GM19193 (cell line): ENCODE results near the gene RUNX3.

Experiments
- POLR2A ChIP-seq: IDR thresholded peaks from 4 replicates; pipeline ENCODE4 v1.6.1; 2011; ENCODE audit not compliant: insufficient read depth, insufficient read length; ENCODE audit errors: extremely low read depth

The RUNX3 gene

DNA sequence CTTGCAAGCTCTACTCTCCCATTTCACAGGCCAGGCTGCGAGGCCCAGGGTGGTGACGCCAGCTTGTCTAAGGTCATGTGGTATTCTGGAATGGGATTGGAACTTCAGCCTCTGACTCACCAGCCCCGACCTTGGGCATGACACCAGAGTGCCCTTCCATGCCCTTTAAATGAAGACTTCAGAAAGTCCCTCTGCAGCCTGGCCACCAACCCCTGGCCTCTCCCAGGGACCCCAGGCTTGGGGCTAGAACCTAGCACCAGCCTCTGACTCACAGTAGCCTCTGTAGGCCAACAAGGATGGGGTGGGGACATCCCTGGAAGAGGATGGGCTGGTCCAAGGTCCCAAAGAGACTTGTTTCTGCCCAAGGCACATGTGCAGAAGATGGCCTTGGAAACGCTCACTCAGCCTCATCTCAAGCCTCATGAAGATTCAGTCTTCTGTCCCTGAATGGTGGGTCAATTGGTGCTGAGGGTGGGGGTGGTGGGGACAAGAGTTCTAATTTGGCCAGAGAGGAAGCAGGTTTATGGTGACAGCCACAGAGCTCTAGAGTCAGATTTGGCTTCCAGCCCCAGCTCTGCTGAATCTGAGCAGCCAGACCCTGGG, 36.1 kb upstream of the RUNX3 start:
- no peak for TF ChIP-seq POLR2A

DNA sequence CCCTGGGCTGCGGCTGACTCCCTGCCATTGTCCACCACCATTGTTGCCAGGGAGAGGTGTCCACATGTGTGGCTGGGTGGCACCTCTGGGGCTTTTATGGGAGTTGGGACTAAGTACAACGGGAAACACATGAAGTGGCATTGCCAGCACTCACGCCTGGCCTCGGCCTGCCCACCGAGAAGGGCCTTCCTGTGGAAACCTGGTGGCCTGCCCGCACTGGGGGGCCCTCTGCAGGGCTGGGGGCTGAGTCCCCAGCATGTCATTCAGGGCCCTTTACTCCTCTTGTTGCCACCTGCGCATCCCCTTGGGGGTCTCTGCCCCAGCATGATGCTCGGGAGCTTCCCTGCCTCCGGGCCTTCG, 35.5 kb upstream of the RUNX3 start:
- TF ChIP-seq POLR2A, result peak; percentile 2

DNA sequence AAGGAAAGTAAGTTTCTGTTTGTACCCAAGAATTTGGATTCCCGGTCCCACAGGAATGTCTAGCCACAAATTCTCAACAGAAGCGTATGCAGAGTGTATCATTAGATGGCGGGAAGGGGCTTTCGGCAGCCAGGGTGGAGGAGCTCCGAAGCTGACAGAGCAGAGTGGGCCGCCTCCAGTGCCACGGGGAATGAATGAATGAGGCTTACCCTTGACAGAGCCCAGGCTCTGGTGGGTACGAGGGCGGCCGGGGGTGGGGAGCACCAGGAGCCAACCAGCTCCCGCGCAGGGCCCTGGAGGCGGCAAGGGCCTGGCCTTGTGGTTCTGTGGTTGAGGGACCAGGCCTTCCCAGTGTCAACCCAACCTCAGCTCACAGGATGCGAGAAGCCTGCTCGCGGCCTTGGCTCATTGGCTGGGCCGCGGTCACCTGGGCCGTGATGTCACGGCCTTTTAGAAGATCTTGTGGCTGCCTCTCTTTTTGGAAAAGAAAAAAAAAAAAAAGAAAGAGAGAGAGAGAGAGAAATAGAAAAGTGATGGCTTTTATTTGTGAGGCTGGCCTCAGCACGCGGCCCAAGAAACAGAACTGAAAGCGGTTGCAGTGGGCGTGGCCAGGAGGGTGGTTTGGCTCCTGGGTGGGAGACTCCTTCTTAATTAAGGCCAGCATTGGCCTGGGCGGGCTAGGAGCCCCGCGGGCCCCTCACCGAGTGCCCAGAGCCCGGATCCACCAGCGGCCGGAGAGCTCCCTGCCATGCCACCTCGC, 34.9 kb upstream of the RUNX3 start:
- peak; percentile 85 for TF ChIP-seq POLR2A

DNA sequence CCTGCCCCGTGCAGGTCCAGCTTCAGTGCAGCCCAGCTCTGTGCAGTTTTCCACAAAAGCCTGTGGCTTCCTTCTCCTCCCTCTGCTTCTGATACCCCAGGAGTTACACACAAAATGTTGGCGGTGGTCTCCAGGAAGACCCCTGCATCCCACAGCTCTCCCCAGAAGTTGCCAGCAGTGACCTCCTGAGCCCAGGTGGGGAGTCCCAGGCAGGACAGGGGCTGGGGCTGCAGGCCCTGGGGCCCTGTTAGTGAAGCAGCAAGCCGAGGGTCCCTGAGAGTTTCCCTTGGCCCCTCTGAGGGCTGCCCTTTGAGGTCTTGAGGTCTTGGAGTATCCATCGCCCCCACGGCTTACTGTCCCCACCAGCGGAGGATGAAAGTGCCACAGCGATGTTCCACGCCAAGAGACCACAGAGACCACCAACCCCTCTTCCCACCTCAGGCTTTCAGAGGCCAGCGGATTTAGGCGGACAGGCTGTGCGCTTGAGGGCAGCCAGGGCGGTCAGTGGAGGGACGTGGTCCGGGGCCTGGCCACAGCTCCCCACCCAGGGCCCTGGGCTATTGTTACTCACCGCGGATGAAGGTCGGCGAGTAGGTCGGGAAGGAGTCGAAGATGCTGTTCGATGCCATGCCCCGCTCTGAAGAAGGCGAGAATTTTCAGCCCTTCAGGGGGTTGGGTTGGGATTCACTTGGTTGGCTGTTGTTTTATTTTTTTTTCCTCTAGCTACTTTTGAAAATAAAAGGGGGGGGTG, 34.0 kb upstream of the RUNX3 start:
- TF ChIP-seq POLR2A, result no peak

DNA sequence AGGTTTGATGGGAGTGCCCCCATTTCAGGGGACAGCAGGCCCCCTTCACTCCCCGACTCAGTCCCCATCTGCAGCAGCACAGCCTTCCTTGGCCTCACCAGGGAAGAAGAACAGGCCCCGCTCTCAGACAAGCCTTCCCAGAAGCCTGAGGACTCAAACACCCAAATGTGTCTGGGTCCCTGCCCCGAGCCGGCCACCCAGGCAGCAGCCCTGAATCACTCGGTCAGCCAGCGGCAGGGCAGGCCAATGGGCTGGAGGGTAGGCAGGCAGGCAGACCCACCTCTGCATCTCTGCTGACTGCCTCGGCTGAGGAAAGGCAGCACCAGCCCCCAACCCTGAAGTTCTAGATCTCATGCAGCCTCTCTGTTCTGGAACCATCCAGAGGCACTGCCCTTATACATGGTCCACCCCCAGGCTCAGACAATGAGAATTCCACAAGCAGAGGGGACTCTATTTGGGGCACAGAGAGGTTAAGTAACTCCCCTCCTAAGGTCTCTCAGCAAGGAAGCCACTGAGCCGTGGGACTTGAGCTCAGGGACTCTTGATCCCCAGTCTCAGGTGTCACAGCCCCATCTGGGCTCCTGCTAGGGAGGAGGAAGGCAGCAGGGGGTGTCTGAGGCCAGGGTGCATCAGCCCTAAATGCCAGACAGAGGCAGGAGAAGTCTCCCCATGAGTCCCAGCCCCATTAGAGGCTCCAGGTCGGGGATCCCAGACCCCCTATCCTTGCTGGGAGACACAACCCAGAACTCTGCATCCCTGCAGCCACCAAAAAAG, 33.2 kb upstream of the RUNX3 start:
- TF ChIP-seq POLR2A, result peak; percentile 53

DNA sequence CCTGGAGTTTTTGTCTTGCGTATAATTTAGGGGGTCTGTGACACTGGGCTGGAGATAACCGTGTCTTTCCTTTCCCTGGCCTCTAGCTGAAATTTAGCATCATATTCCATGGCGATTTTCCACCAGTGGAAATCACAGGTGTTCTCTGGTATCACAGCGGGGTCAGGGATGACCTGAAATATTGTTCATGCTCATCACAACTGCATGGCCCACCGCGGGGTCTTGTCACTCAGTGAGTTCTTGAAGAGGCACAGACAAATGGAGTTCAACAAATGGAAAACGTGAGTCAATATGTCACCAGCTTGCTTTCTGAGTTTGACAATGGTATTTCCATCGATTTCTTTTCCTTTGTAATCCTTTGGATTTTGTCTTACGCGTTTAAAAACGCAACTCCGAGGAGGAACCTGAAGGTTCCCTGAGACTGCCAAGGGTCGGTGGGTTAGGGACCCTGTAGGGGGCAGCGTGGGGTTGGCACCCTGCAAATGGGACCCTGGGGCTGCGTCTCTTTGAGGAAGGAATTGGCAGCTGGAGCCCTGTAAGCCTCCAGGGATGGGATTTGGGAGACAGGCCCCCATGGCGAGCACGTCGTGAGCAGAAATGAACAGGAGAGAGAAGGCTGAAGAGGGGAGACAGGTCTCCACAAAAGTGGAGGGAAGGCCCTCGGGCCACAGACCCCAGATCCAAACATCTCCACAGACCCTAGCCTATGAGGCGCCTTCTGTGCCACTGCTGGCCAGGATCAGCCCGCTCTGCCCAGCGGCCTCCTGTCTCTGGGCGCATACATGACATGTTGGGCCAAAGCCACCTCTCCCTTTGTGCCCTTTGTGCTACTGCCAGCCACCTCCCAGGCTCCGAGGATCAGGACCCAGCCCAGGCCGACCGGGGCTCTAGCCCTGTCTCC, 32.1 kb upstream of the RUNX3 start:
- no peak for TF ChIP-seq POLR2A

DNA sequence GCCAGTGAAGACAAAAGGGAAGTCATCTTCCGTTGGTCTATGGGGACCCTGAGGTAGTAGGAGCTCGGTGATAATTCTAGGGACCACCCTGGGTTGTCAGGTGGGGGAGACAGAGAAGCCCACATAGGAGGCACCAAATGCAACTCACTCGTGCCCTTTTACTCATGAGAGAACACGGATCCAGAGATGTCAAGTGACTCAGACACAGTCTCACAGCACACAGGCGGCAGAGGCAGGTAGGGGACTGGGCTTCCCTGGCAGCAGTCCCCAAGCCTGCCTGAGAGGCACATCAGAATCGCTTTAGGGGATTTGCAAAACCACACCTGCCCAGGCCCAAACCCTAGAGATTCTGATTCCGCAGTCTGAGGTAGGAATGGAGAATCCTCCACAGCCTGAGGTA, 31.3 kb upstream of the RUNX3 start:
- TF ChIP-seq POLR2A, result no peak

DNA sequence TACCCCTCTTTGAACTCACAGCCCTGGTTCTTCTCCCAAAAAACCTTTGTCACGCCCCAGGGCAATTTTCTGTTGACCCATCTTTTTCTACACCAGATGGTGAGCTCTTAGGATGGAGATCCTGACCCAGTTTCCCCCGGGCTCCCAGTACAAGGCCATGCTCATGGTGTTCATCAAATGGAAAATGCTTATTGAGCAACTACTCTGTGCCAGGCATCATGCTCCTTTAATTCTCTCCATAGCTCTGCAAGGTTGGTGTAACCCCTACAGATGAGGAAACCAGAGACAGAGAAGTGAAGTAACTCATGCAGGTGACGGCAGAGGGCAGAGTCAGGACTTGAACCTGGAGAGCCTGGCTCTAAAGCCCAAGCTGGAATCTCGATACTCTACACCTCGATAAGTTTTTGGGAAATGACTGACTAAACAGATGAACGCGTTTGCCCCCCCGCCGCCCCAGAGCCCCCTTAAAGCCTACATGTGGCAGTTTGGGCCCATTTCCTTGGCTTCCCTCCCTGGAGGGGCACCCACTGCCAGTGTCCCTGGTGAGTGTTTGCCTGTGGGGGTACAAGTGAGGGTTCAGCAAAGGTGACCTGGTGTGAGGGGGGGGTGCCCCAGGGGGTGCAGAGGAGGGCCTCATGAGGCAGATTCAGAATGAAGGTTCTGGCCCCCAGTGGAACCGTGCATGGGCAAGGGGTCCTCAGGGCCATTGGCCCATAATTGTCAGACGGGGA, 30.2 kb upstream of the RUNX3 start:
- TF ChIP-seq POLR2A, result no peak

DNA sequence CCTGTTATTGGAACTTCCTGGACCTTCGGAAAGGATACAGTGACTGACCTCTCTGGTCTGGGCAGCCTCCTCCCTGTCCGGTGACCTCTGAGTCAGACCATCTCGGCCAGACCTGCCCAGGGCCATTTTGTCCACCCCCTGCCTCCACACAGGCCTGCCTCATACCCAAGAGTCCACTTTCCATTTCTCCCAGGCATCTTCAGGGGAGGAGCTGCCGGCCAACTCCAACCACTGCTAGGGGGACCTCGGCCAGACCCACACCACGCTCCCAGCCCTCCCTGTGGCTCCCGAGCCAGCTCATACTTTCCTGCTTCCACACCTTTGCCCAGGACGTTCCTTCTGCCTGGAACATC, 29.5 kb upstream of the RUNX3 start:
- TF ChIP-seq POLR2A, result no peak

DNA sequence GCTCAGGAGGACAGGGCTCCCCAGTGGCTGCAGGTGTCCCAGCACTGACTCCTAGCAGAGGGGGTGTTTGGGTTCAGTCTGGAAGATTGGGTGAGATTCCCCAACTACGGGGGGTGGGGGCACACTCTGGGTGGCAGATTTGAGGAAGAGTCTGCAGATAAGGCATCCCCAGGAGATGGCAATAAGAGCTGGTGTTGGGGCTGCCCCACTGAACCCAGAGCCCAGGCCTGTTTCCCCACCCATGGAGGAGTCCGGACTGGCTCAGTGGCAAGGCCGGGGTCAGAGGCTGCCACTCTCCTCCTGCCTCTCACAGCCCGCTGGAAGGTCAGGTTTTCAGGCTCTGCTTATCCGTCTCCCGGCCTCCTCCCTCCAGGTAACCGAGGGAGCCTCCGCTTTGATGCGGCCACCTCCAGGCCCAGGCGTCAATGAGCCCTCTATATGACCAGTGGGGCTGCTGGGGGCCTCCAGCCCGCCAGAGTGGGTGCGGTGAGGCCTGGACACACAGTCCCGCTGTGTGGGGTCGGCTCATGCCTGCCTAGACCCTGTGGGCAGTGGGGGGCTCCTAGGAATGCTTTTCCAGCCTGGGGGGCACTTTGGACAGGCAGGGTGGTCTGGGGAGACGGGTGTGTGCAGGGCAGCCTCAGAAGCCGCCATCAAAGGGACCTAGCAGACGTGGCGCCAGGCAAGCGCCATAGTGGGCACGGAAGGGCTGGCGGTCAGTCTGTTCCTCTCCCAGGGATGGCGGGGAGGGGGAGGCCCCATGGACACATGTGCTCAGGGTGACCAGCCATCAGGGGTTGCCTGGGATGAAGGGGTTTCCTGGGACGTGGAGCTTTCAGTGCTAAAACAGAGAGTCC, 28.9 kb upstream of the RUNX3 start:
- no peak for TF ChIP-seq POLR2A

DNA sequence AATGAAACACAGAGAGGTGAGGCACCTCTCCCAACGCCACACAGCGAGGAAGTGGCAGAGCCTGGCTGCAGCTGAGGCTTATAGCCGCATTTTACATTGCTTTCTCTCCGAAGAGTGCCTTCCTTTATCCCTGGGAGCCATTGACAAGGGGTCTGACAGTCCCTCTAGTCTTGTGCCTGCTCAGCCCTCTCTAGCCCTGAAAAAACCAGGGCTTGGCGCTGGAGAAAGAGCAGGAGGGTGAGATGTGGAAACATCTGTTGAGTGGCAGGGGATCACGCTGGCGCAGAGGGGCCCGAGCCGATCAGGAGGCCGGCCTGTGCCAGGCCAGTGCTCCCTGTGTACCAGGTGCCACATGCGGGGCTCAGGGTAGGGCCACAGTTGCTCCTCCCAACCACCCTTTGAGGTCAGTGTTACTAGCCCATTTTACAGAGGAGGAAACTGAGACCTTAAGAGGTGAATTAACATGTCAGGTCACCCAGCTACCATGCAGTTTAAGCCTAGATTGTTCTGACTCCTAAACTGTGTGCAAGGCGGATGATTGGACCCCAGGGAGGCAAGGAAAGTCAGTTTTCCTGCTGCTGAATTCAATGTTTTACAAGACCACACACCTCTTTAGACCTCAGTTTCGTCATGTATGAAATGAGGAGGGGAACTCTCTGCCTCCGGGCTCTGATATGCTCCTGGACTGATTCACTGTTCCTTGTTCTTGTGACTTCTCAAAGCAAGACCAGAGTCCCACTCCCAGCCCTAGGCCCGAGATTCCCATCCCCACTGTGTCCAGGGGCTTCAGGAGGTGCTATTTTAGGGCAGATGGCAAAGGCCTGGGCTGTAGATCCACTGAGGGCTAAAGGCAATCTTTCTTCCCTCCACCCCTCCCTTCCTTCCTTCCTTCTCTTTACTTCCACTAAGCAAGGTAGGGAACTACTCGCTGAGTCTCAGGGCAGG, 28.0 kb upstream of the RUNX3 start:
- no peak for TF ChIP-seq POLR2A
